Measurements from ENCODE around the gene SMC6. TPM values are rescaled to one million over a fixed set of nuclear protein-coding genes. Genes with fewer than 3 reads are reported as not detected.

Gene SMC6
- polyA plus RNA-seq, 3 donors, result 3.8 to 6.1 (median 5.1) TPM

DNA sequence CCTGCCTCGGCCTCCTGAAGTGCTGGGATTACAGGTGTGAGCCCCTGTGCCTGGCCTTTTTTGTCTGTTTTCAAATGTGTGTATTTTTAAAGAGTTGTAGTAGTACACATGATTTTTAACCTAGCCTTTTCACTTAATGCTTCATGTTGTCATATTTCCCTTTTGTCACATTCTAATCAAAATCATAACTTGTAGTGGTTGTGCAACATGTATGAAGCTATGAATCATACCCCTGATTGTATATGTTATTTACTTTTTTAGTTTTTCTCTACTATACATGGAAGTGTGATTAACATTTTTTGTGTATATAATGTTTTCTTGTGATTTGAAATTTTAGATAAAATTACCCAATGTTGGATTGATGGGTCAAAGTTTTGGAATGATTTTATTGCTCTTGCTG is 8.8 kb upstream of the SMC6 start:
- Histone ChIP-seq H3K4me1 (ENCODE audit: control insufficient read depth in 1 of 2, insufficient read depth in 2 of 2, low read length in 2 of 2) (peaks cover 22 to 29% of the 10 kb centered on the region in 2 donors), H2AFZ (ENCODE audit: insufficient read depth, low read depth, low read length, poor library complexity, severe bottlenecking) (no peak overlapping the region), H3K4me2 (replicated peaks; ENCODE audit: extremely low read depth, low read length, poor library complexity, severe bottlenecking) (no peak overlapping the region), H3K4me3 (replicated peaks in 1 of 3; ENCODE audit: low read depth in 2 of 3, low read length in 3 of 3) (no peak overlapping the region), H3K27me3 (ENCODE audit: control insufficient read depth in 2 of 2, insufficient read depth in 2 of 2, low read length in 2 of 2) (no peaks in the 10 kb centered on the region), H4K20me1 (ENCODE audit: insufficient read depth, low read length) (no peaks in the 10 kb centered on the region), H3K79me2 (ENCODE audit: insufficient read depth, low read length) (peaks cover 55% of the 10 kb centered on the region), H3K9ac (ENCODE audit: insufficient read depth, low read length, poor library complexity, severe bottlenecking) (no peak overlapping the region), H3K36me3 (replicated peaks in 1 of 2; ENCODE audit: control insufficient read depth in 1 of 2, insufficient read depth in 2 of 2, low read length in 2 of 2) (peaks cover 5 to 12% of the 10 kb centered on the region in 2 donors), H3K9me3 (replicated peaks in 1 of 2; ENCODE audit: control insufficient read depth in 1 of 2, insufficient read depth in 1 of 2, low read length in 2 of 2) (no peaks in the 10 kb centered on the region), H3K27ac (ENCODE audit: low read depth in 1 of 2, low read length in 2 of 2) (peak overlapping the region in 1 of 2 donors; percentile 46)
- DNase-seq, result peak; percentile 23 to 50 (median 36)
- H3K9me3 Mint-ChIP-seq, result no peaks in the 10 kb centered on the region
- TF ChIP-seq, protein P1, sequence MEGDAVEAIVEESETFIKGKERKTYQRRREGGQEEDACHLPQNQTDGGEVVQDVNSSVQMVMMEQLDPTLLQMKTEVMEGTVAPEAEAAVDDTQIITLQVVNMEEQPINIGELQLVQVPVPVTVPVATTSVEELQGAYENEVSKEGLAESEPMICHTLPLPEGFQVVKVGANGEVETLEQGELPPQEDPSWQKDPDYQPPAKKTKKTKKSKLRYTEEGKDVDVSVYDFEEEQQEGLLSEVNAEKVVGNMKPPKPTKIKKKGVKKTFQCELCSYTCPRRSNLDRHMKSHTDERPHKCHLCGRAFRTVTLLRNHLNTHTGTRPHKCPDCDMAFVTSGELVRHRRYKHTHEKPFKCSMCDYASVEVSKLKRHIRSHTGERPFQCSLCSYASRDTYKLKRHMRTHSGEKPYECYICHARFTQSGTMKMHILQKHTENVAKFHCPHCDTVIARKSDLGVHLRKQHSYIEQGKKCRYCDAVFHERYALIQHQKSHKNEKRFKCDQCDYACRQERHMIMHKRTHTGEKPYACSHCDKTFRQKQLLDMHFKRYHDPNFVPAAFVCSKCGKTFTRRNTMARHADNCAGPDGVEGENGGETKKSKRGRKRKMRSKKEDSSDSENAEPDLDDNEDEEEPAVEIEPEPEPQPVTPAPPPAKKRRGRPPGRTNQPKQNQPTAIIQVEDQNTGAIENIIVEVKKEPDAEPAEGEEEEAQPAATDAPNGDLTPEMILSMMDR (IDR thresholded peaks at IDR 0.05), result no peak
- WGBS (ENCODE audit: insufficient coverage), result no CpG with 5 or more reads among the region's 1 CpG
- H3K27ac Mint-ChIP-seq, result peak overlapping the region; percentile 80 to 94 (median 92)
- peaks cover 42% of the 10 kb centered on the region for H3K4me1 Mint-ChIP-seq
- H3K27me3 Mint-ChIP-seq (ENCODE audit: low read depth in 3 of 3), result no peaks in the 10 kb centered on the region
- H3K36me3 Mint-ChIP-seq, result peaks cover 9 to 15% of the 10 kb centered on the region in 2 donors
- intact Hi-C loops (cut with micrococcal nuclease), result no loop called here
- H3K4me3 Mint-ChIP-seq, result no peak overlapping the region

GRCh38 chr2:17759805-17760204 is 6.2 kb upstream of the SMC6 start:
- Histone ChIP-seq H3K79me2 (ENCODE audit: insufficient read depth, low read length) (peaks cover 82% of the 10 kb centered on the region), H3K9ac (ENCODE audit: insufficient read depth, low read length, poor library complexity, severe bottlenecking) (no peak overlapping the region), H3K36me3 (replicated peaks in 1 of 2; ENCODE audit: control insufficient read depth in 1 of 2, insufficient read depth in 2 of 2, low read length in 2 of 2) (no peaks in the 10 kb centered on the region), H4K20me1 (ENCODE audit: insufficient read depth, low read length) (no peaks in the 10 kb centered on the region), H3K27ac (ENCODE audit: low read depth in 1 of 2, low read length in 2 of 2) (peak overlapping the region in 1 of 2 donors; percentile 34), H3K4me2 (replicated peaks; ENCODE audit: extremely low read depth, low read length, poor library complexity, severe bottlenecking) (peak overlapping the region; percentile 6), H3K9me3 (replicated peaks in 1 of 2; ENCODE audit: control insufficient read depth in 1 of 2, insufficient read depth in 1 of 2, low read length in 2 of 2) (no peaks in the 10 kb centered on the region), H3K4me3 (replicated peaks in 1 of 3; ENCODE audit: low read depth in 2 of 3, low read length in 3 of 3) (no peak overlapping the region), H3K4me1 (ENCODE audit: control insufficient read depth in 1 of 2, insufficient read depth in 2 of 2, low read length in 2 of 2) (peaks cover 26 to 38% of the 10 kb centered on the region in 2 donors), H3K27me3 (ENCODE audit: control insufficient read depth in 2 of 2, insufficient read depth in 2 of 2, low read length in 2 of 2) (no peaks in the 10 kb centered on the region), H2AFZ (ENCODE audit: insufficient read depth, low read depth, low read length, poor library complexity, severe bottlenecking) (no peak overlapping the region)
- H3K27me3 Mint-ChIP-seq (ENCODE audit: low read depth in 3 of 3), result no peaks in the 10 kb centered on the region
- H3K9me3 Mint-ChIP-seq, result no peaks in the 10 kb centered on the region
- intact Hi-C loops (cut with micrococcal nuclease), result no loop called here
- 0% methylated on average over 1 of the region's 2 CpGs for WGBS (ENCODE audit: insufficient coverage)
- TF ChIP-seq, protein P1 (IDR thresholded peaks at IDR 0.05), result no peak
- H3K36me3 Mint-ChIP-seq, result peaks cover 4 to 10% of the 10 kb centered on the region in 2 donors
- peak; percentile 46 to 71 (median 47) for DNase-seq
- H3K4me3 Mint-ChIP-seq, result no peak overlapping the region
- peak overlapping the region in 5 of 7 donors; percentile 32 to 63 (median 39) for H3K27ac Mint-ChIP-seq
- H3K4me1 Mint-ChIP-seq, result peaks cover 48% of the 10 kb centered on the region

All from CD14-positive monocyte (primary cell).